AG20443 (cell line): Measurements from ENCODE around the gene FMOD.
"Not testable (repeated sequence)": the region's sequence is repeated elsewhere in the genome, so short reads cannot be mapped to it uniquely, and the experiment has no call there.

Experiments used
- DNase-seq: peaks from one replicate; pipeline ENCODE4 v3.0.0; 2012; ENCODE audit warnings: low spot score, mixed read lengths

FMOD gene

DNA sequence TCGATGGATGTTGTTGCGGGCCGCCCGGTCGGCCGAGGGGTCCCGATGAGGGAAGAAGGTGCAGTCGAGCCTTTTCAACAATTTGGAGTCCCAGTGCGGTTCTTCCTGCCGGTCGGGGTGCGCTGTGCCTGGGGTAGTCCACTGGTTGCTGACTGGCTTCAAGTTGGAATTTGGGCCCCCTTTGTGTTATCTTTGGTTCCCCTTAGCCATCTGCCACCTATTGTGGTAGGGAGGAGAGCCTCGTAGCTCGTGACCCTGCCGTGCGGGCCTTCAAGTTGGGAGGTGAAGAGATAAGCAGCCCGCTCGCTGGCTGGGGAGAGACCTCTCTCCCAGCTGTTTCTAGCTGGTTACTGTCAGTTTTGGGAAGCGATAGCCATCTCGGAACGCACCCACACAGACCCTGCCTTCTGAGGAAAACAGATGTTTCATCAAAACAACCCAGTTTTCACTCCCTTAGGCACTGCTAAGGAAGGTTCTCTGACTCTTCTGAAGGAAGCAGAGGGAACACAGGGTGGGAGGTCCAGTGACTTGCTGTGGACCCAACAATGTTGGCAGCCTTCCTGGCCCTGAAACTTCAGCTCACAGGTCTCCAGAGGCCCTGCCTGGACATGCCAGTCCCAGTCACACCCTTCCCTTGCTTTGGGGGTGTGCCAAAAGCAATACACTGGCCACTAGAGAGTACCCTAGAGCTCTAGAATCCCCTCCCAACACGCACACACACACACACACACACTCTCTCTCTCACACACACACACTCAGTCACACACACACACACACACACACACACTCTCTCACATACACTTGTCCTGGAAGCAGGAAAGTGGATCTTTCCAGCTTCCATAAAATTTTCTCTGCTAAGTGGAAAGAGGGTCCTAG is 44.6 kb downstream of the FMOD start:
- peak; percentile 64 for DNase-seq

DNA sequence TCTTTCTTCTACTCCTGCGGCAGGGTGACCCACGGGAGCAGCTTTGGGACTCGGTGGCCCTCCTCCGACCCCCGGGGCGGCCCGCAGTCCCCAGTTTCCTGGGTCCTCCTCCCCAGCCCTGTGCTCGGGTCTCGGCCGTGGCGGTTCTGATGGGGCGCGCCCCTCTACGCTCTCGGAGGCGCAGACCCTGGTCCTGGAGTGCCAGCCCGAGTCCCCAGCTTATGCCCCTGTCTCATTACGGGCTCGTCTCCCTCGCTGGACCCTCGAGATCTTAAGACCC is 45.2 kb downstream of the FMOD start:
- DNase-seq, result no peak

DNA sequence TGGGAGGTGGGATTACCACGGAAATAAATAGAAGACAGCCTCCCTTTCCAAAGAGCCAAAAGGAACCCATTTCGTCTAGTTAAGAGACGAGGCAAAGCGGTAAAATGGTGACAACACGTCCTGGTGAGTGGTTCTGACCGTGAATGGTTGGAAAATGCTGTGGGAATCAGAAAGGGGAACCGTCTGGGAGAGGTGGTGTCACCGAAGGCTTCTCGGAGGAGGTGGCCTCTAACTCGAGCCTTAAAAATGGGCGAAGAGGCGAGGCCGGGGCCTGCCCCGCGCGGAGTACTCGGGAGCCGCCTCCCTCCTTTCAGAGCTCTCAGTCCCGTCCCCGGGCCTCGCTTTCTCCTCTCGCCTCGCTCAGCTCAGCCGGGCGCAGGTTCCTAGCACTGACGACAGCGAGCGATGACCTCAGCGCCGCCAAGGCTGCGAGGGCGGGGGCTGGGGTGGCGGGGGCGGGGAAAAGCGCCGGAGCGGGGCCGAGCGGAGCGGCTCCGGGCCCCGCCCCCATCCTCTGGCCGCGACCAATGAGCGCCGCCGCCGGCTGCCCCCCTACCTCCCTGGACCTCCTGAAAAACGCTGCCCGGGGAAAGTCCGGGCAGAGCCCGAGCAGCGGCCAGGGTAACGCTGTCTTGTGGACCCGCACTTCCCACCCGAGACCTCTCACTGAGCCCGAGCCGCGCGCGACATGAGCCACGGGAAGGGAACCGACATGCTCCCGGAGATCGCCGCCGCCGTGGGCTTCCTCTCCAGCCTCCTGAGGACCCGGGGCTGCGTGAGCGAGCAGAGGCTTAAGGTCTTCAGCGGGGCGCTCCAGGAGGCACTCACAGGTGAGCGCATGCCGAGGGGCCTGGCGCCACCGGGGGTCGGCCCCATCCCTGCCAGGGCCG is 45.8 kb downstream of the FMOD start, which contains the start of gene BTG2:
Gene BTG2, plus strand, starts transcription at position 601 of the 890 bp plus-strand sequence. Its CDS starts 88 bp downstream, at position 689.
- DNase-seq, result peak; percentile 99

DNA sequence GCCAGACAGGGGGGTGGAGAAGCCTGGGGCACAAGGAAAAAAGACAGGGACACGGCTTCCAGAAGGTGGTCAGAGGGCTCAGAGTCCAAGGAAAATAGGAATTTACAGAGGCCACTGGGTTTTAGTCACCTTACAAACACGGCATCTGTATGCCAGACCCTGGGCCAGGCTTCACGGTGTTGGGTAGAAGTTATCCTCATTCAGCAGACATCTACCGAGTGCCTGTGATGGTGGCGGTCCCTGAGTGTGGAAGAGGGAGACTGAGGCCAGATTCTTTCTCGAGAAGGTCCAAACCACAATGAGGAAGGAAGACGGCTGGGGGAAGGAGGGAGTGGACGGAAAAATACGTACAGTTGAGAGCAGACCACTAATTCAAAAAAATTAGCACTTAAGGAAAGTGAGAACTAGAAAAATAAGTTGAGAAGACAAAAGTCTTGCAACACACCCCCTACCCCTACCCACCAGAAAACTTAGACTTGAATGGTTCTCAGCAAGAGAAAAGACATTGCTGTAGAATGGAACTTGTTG is 46.5 kb downstream of the FMOD start:
- no peak for DNase-seq

DNA sequence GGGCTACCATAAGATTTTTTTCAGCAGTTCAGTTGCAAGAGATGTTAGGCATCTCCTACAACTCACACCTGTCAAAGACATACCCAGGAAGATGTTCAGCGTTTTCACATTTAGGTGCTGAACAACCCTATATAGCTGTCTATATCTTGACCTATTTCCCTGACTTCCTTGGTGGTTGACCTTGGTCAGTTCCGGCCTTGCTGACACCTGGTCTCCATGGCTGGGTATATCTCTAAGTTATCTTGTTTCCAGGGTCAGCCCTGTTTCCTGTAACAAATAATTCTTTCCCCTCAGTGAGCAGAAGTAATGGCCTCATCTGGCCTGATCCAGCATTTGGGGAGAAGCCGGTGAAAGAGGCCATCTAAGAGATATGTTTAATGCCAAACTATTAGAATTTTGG is 48.0 kb downstream of the FMOD start:
- DNase-seq, result no peak

DNA sequence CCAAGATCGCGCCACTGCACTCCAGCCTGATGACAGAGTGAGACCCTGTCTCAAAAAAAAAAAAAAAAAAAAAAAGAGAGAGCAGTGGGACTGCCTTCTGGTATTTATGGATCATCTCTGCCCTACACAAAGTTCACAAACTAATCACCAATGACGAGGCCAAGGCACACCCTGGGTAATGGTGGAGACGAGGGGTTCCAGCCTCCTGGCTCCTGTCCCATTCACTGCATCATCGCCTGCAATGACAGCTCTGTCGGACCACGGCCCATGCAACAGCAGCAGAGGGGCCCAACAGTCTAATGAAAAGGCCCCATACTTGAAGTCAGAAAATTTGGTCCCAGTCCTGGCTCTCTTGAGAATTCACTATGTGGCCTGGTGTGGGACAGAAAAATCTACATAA is 48.5 kb downstream of the FMOD start:
- DNase-seq, result no peak

DNA sequence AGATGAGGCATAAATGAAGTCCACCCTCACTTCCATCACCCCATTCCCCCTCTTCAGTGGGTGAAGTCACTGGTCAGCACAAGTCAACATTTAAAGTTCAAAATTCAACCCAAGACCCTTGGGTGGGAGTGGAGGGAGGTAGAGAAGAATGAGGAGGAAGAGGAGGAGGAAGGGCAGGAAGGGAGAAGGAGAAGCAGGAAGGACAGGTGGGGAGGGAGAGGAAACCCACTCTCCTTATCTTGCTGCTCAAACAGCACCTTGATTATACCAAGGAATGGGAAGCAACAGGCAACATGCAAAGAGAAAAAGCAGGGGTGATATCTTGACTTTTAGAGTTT is 49.6 kb downstream of the FMOD start:
- DNase-seq, result no peak

DNA sequence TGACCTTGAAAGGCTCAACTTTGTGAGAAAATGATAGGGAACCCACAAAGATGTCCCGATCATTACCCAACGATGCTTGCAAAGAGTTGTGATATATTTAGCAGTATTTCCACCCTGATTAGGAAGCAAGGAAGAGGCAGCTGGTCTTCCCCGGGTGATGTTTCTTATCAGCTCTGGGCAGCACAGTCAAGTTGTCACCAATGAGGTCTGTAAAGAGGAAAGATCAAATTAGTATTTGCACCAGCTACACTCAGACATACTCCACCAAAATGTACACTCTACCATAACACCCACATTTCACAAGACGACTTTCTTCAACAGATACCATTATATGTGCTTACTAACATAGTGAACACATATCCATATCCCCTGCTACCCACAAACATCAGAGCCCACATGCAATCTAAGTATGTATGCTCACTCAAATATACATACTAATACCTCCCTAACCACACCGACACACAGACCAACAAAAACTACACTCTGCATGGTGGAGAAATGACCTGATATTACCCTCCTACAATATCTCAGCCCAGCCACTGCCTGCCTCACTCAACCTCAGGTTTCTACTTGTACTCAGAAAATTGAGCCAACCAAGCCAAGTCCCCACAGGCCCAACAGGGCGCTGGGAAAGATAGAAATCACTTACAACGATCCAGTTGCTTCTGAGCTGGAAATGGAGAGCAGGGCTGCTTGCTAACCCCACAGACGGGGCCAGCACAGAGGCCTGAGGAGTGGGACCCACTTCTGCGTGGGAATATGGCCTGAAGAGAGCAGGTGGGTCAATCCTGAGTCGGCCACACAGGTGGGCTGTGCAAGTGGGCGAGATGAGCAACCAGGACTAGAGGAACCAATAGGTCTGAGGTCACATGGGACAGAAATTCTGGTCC is 50.2 kb downstream of the FMOD start:
- DNase-seq, result no peak

DNA sequence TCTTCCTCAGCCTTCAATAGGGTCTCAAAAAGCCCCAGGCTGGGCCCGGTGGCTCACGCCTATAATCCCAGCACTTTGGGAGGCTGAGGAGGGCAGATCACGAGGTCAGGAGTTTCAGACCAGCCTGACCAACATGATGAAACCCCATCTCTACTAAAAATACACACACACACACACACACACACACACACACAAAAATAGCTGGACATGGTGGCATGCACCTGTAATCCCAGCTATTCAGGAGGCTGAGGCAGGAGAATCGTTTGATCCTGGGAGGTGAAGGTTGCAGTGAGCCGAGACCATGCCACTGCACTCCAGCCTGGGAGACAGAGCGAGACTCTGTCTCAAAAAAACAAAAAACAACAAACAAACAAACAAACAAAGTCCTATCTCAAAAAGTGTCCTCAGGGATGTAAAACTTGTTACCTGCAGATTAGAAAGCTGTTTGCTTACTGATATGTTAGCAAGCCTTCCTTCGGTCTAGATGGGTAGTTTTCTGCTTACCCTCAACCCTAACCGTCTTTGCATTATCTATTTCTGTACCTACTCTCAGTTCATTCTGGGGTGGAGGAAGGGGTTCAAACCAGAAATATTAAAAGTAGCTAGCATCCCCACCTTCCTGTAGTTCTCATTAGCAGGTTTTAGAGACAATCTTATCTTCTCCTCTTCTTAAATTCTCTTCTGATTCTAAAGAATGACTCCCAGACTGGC is 51.0 kb downstream of the FMOD start:
- DNase-seq, result not testable (repeated sequence)

DNA sequence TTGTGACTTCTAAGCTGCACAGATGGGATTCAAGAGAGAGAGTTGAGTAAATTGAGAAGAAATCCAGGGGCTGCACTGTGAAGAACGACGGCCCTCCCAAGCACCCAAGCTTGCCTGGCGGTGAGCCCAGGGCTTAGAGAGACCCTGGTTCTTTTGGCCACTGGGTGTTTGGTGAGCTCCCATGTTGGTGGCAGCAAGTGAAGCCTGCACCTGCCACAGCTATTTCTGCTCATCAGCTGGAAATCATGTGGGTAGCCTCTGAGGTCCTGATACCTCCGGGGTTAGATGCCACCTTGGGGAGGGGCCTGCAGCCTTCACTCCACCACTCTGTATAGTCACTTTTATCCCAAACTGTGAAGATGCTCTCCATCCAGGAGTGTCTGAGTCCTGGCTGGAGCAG is 51.8 kb downstream of the FMOD start:
- DNase-seq, result no peak

DNA sequence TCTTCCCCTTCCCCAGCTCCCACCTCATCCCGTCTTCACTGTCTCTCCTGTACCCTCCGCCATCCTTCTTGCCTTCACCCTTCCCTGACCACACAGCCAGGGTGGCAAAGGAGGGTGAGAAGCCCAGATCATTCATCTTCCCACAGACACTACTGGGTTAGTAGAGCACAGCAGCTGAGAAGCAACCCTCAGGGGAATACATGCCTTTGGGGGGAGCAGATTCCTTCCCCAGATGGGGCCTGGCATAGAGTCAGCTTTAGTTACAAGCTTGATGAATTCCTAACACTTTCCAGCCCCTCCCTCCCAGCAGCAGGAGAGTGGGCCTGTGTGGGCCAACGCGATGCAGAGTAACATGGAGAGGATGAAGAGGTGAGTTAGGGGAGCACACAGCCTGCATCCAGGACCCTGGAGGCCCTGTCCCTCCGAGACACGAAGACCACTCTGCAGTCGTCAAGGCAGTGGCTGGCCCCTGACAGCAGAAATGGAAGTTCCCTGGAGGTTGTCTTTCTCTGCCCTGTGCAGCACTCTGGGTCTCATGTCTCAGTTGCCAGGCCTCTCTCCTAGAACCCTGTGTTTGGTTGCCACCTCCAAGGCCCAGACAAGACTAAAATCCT is 54.4 kb downstream of the FMOD start:
- no peak for DNase-seq

DNA sequence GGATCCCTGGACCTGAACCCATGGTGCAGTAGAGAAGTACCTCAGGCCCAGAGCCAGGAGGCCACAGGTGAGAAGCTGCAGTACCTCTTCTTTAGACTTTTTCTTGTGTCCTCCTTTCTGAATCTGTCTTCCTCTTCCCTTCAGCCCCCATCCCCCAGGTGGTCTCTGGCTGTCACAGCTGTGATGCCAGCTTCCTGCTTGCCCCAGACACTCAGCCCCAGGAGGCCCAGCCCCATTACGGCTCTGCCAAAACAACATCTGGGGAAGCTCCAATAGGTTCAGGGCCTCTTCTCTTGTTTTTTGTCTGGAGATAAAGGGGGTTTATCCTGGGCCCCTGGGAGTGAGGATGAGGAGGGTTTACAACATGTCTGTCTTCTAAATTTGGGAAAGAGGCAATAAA is 55.1 kb downstream of the FMOD start:
- DNase-seq, result no peak

DNA sequence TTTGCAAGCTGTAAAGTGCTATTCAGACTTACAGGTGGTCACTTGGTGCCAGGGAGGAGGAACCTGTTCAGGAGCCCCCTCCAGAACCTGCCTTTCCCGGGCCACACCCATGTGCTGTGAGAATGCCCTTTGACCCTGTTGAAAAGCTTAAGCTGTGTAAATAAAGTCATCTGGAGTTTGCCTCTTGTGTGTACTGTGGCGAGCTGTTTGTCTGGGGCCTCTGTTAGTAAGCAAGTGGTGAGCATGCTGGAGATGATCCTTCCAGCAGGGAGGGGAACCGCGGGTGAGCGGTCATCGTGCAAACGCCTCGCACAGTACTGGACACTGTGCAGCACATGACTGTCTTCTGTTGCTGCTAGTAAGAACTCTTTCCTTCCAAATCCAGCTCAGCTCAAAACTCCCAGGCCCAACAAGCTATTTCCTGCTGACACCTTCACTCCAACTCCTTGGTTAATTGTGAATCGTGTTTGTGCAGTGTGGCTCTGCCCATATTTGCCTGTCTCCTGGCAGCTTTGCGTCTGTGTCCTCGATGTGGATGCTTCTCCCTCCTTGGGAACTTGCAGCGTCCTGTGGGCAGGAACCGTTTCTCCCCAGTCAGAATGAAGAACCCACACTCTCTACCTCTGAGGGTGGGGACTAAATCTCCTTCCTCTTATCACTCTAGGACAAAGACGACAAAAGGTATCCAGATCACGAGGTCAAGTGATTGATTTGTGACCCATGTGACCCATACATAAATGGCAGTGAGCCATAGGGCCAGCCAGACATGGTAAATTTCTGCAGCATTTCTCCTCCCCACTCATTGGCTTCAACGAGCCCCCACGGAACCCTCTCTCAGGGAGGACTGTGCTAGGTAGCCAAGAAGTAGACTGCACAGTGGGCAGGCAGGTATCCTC is 59.5 kb downstream of the FMOD start:
- DNase-seq, result peak; percentile 49
